Measurements from ENCODE around the gene MVB12B. TPM values are rescaled to one million over a fixed set of nuclear protein-coding genes. Genes with fewer than 3 reads are reported as not detected.

MVB12B gene
- total and polyA plus RNA-seq, 3 donors from 2014 or later = 13.6 to 30.7 (median 26.2) TPM

DNA sequence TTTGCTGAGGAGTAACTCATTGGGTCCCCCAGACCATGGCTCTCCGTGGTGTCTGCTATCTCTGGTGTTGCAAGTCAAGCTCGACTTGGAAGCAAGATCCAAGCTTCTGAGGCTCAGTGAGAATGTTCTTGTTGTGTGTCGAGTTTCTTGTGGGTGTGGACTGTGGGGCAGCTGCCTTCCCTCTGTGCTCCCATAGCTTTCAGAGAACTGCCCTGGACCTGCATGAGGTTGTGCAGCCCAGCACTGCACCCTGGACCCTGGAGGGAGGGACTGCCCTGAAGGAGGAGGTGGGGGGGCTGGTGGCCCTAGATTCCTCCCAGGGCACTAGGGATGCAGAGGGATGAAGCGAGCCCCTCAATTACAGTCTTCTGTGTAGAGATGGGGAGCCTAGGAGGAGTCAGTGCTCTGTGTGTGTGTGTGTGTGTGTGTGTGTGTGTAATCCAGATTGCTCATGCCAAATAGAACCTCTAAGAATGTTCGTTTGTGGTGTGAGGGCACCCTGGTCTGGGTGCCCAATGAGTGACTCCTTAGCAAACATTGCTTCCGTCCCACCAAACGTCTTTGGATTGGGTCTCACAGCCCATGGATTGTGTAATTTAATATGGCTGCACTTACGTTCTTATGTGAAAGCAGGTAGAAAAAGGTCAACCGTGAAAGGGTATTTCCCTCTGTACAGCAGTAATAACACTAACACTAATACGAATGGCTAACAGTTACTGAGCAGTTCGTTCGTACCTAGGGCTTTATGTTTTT, 143.8 kb downstream of the MVB12B start:
- H3K4me3 ChIP-seq = no peak overlapping the region
- no peak for DNase-seq
- intact Hi-C loops (cut with DNase I; ENCODE audit: low total_unique reads) = no loop called here
- TF ChIP-seq, protein P1, sequence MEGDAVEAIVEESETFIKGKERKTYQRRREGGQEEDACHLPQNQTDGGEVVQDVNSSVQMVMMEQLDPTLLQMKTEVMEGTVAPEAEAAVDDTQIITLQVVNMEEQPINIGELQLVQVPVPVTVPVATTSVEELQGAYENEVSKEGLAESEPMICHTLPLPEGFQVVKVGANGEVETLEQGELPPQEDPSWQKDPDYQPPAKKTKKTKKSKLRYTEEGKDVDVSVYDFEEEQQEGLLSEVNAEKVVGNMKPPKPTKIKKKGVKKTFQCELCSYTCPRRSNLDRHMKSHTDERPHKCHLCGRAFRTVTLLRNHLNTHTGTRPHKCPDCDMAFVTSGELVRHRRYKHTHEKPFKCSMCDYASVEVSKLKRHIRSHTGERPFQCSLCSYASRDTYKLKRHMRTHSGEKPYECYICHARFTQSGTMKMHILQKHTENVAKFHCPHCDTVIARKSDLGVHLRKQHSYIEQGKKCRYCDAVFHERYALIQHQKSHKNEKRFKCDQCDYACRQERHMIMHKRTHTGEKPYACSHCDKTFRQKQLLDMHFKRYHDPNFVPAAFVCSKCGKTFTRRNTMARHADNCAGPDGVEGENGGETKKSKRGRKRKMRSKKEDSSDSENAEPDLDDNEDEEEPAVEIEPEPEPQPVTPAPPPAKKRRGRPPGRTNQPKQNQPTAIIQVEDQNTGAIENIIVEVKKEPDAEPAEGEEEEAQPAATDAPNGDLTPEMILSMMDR (IDR thresholded peaks at IDR 0.05) = no peak
- no peak for TF ChIP-seq POLR2A (IDR thresholded peaks at IDR 0.05)
- peak overlapping the region in 1 of 2 donors; percentile 10 for H3K27ac ChIP-seq
- no peaks in the 10 kb centered on the region for H3K9me3 ChIP-seq
- H3K4me1 ChIP-seq = peaks cover 24% of the 10 kb centered on the region
- WGBS, 2 donors = 78 to 79% methylated on average over 11 to 12 of the region's 12 CpGs
- H3K36me3 ChIP-seq (ENCODE audit: low read depth, missing control alignments) = no peaks in the 10 kb centered on the region
- no peaks in the 10 kb centered on the region for H3K27me3 ChIP-seq

DNA sequence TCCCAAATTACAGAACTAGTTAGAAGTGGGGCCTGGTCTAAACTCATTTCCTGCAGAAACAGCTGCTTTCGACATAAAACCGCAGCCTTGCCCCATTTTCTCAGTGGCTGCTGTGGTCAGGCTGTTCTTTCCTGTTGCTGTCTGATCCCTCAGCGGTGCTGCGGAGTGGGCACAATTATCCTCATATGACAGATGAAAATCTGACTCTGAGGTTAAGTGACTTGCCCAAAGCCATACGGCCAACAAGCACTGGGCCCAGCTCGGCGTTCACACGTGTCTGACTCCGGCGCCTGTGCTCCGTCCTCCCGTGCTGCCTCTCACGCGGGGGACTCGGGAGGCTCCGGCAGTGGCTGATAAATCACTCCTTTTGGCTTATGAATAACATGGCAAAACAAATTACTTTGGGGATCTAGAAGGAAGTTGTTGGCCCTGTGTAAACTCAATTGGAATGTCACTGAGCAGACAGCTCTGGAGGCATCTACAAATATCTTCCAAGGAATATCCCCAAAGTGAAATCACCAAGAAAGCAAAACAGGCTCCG, 144.5 kb downstream of the MVB12B start:
- Histone ChIP-seq H3K27me3 (no peaks in the 10 kb centered on the region), H3K9me3 (no peaks in the 10 kb centered on the region), H3K4me1 (peaks cover 24% of the 10 kb centered on the region), H3K36me3 (ENCODE audit: low read depth, missing control alignments) (no peaks in the 10 kb centered on the region), H3K4me3 (no peak overlapping the region), H3K27ac (peak overlapping the region; percentile 10 to 31)
- 44 to 47% methylated on average over 17 of the region's 17 CpGs for WGBS, 2 donors
- no peak for TF ChIP-seq POLR2A (IDR thresholded peaks at IDR 0.05)
- TF ChIP-seq, protein P1 (IDR thresholded peaks at IDR 0.05) = no peak
- DNase-seq = peak; percentile 61
- intact Hi-C loops (cut with DNase I; ENCODE audit: low total_unique reads) = no loop called here

DNA sequence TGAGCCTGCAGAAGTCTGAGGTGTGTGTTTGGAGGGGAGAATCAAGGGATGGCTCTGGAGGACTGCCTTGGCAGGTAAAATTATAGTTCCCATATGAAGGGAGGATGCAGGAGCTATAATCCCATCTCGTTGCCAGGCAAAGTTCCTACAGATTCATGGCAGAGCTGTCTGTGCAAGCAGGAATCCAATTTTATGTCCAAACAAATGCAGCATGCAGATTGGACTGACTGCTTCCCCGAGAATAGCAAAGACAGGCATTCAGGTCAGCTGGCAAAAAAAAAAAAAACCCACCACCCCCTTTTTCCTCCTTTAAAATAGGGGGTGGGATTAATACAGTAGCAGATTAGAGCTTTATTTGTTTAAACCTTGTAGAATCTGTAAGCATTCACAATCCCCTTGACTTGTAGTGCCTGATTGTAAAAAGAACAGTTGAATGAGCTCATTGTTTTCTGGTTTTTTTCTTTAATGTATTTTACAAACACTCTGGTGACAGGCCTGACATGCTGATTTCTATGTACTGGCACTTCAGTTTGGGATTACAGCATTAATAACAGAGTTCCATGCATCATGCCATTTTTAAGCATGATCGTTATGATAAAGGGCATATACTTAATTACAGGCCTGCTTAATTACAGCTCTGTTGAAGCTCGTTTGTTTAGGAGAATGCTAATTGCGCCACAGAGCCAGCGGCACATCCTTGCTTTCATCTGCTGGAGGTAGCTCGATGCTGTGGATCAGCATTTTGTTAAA, 145.7 kb downstream of the MVB12B start:
- no peak for DNase-seq
- Histone ChIP-seq H3K9me3 (no peaks in the 10 kb centered on the region), H3K4me3 (no peak overlapping the region), H3K36me3 (ENCODE audit: low read depth, missing control alignments) (no peaks in the 10 kb centered on the region), H3K4me1 (peaks cover 24% of the 10 kb centered on the region), H3K27ac (no peak overlapping the region), H3K27me3 (no peaks in the 10 kb centered on the region)
- no peak for TF ChIP-seq POLR2A (IDR thresholded peaks at IDR 0.05)
- TF ChIP-seq, protein P1 (IDR thresholded peaks at IDR 0.05) = no peak
- intact Hi-C loops (cut with DNase I; ENCODE audit: low total_unique reads) = no loop called here
- 79 to 80% methylated on average over 7 of the region's 7 CpGs for WGBS, 2 donors

DNA sequence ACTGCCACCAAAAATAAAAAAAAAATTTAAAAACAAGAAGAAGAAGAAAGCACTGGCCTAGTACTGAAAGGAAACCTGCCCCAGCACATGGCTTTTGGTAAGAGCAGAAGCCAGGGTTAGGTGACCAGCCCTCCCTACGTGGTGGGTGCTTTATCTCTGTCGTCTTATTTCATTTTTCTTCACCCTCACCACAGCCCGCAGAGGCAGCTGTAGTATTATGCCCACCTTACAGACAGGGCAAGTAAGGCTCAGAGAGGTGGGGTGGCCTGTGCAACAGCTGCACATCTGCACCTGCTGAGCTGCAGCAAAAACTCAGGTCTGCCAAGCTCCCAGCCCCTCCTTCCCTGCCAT, 146.3 kb downstream of the MVB12B start:
- intact Hi-C loops (cut with DNase I; ENCODE audit: low total_unique reads) = no loop called here
- Histone ChIP-seq H3K36me3 (ENCODE audit: low read depth, missing control alignments) (no peaks in the 10 kb centered on the region), H3K4me3 (no peak overlapping the region), H3K27me3 (no peaks in the 10 kb centered on the region), H3K27ac (no peak overlapping the region), H3K4me1 (peaks cover 22% of the 10 kb centered on the region), H3K9me3 (no peaks in the 10 kb centered on the region)
- DNase-seq = no peak
- no peak for TF ChIP-seq POLR2A (IDR thresholded peaks at IDR 0.05)
- TF ChIP-seq, protein P1 (IDR thresholded peaks at IDR 0.05) = no peak
- 91% methylated on average over 3 of the region's 3 CpGs for WGBS, 2 donors

All from testis (tissue), 3 donors.